Measurements from ENCODE around the gene SBF2. TPM values are rescaled to one million over a fixed set of nuclear protein-coding genes. Genes with fewer than 3 reads are reported as not detected.
A peak's percentile ranks its signal among the peaks of the same experiment; 100 is the strongest.

The SBF2 gene
- total and polyA plus RNA-seq, 9 of the 15 experiments (the other 6 are each of a cell fraction or from before 2014, with no cell fraction given): 0.80 to 9.5 (median 5.0) TPM

DNA sequence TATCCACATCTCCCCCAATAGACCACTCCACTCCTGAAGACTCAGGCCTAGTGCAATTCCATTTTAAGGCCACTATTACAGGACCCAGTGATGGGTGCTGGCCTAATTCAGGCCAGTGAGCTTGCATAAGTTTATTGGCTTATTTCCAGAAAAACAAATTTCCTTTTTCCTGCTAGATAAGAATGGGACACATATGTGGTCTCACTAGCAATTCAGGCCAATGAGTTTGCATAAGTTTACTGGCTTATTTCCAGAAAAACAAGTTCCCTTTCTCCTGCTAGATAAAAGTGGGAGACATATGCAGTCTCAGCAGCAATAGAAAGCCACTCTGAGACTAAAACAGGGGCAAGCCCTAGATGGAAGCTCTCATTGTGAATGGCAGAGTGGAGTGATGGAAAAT, 33.2 kb upstream of the SBF2 start (continued):
- TF ChIP-seq, protein P1, sequence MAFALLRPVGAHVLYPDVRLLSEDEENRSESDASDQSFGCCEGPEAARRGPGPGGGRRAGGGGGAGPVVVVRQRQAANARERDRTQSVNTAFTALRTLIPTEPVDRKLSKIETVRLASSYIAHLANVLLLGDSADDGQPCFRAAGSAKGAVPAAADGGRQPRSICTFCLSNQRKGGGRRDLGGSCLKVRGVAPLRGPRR (CRISPR knock-in tag; IDR thresholded peaks at IDR 0.05): no peak
- TF ChIP-seq DPF2 (IDR thresholded peaks at IDR 0.05): peak; percentile 45; the same call in 1 of the 2 replicates
- no peak for TF ChIP-seq ZNF174 (CRISPR knock-in tag; IDR thresholded peaks at IDR 0.05)
- TF ChIP-seq, protein P2, sequence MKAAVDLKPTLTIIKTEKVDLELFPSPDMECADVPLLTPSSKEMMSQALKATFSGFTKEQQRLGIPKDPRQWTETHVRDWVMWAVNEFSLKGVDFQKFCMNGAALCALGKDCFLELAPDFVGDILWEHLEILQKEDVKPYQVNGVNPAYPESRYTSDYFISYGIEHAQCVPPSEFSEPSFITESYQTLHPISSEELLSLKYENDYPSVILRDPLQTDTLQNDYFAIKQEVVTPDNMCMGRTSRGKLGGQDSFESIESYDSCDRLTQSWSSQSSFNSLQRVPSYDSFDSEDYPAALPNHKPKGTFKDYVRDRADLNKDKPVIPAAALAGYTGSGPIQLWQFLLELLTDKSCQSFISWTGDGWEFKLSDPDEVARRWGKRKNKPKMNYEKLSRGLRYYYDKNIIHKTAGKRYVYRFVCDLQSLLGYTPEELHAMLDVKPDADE (conservative IDR thresholded peaks at IDR 0.05; ENCODE audit: control insufficient read depth, low read depth, low read length): no peak
- no peak for TF ChIP-seq ZNF431 (CRISPR knock-in tag; IDR thresholded peaks at IDR 0.05)
- no peak for TF ChIP-seq SREBF2 (CRISPR knock-in tag; IDR thresholded peaks at IDR 0.05)
- TF ChIP-seq GATA2 (CRISPR knock-in tag; IDR thresholded peaks at IDR 0.05): peak; percentile 12; the same call in 1 of the 2 replicates
- TF ChIP-seq NR1H2 (CRISPR knock-in tag; IDR thresholded peaks at IDR 0.05): no peak
- no peak for TF ChIP-seq RBFOX2 (IDR thresholded peaks at IDR 0.05; ENCODE audit: low read depth, low read length)
- TF ChIP-seq TRIM24 (IDR thresholded peaks at IDR 0.05): peak; percentile 42 to 83; a peak in 2 of 4 replicates
- TF ChIP-seq CEBPG (CRISPR knock-in tag; IDR thresholded peaks at IDR 0.05): no peak
- TF ChIP-seq CEBPG (tag; conservative IDR thresholded peaks at IDR 0.05 in 1 of 2, IDR thresholded peaks at IDR 0.05 in 1 of 2): peak in 1 of 2 experiments; percentile 68; a peak in 1 of 4 replicates
- TF ChIP-seq, protein P3, sequence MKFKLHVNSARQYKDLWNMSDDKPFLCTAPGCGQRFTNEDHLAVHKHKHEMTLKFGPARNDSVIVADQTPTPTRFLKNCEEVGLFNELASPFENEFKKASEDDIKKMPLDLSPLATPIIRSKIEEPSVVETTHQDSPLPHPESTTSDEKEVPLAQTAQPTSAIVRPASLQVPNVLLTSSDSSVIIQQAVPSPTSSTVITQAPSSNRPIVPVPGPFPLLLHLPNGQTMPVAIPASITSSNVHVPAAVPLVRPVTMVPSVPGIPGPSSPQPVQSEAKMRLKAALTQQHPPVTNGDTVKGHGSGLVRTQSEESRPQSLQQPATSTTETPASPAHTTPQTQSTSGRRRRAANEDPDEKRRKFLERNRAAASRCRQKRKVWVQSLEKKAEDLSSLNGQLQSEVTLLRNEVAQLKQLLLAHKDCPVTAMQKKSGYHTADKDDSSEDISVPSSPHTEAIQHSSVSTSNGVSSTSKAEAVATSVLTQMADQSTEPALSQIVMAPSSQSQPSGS (CRISPR knock-in tag; IDR thresholded peaks at IDR 0.05): no peak
- TF ChIP-seq PRPF4 (IDR thresholded peaks at IDR 0.05; ENCODE audit: insufficient read depth, low read depth, low read length, poor library complexity, severe bottlenecking): no peak
- TF ChIP-seq NFIC (IDR thresholded peaks at IDR 0.05): peak; percentile 95
- no peak for TF ChIP-seq RHOXF2B (CRISPR knock-in tag; conservative IDR thresholded peaks at IDR 0.05)
- TF ChIP-seq ERF (CRISPR knock-in tag; IDR thresholded peaks at IDR 0.05): no peak
- TF ChIP-seq NFYB (IDR thresholded peaks at IDR 0.05; ENCODE audit: extremely low read depth, insufficient read length): no peak
- no peak for TF ChIP-seq CHD2 (IDR thresholded peaks at IDR 0.05; ENCODE audit: low read depth, low read length)
- peak in 1 of 2 experiments; percentile 52; a peak in 1 of 4 replicates for TF ChIP-seq TBL1XR1 (IDR thresholded peaks at IDR 0.05; ENCODE audit: low read length in 2 of 2)
- TF ChIP-seq XRCC4 (IDR thresholded peaks at IDR 0.05; ENCODE audit: extremely low read depth, insufficient read depth, insufficient read length): no peak
- peak; percentile 50; the same call in 1 of the 2 replicates for TF ChIP-seq SOX6 (IDR thresholded peaks at IDR 0.05)
- TF ChIP-seq, protein P4, sequence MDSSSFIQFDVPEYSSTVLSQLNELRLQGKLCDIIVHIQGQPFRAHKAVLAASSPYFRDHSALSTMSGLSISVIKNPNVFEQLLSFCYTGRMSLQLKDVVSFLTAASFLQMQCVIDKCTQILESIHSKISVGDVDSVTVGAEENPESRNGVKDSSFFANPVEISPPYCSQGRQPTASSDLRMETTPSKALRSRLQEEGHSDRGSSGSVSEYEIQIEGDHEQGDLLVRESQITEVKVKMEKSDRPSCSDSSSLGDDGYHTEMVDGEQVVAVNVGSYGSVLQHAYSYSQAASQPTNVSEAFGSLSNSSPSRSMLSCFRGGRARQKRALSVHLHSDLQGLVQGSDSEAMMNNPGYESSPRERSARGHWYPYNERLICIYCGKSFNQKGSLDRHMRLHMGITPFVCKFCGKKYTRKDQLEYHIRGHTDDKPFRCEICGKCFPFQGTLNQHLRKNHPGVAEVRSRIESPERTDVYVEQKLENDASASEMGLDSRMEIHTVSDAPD (CRISPR knock-in tag; IDR thresholded peaks at IDR 0.05): no peak
- TF ChIP-seq IFI16 (CRISPR knock-in tag; IDR thresholded peaks at IDR 0.05): no peak
- TF ChIP-seq STAT5B (CRISPR knock-in tag; IDR thresholded peaks at IDR 0.05): no peak
- TF ChIP-seq, protein P5, sequence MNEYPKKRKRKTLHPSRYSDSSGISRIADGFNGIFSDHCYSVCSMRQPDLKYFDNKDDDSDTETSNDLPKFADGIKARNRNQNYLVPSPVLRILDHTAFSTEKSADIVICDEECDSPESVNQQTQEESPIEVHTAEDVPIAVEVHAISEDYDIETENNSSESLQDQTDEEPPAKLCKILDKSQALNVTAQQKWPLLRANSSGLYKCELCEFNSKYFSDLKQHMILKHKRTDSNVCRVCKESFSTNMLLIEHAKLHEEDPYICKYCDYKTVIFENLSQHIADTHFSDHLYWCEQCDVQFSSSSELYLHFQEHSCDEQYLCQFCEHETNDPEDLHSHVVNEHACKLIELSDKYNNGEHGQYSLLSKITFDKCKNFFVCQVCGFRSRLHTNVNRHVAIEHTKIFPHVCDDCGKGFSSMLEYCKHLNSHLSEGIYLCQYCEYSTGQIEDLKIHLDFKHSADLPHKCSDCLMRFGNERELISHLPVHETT (CRISPR knock-in tag; conservative IDR thresholded peaks at IDR 0.05 in 1 of 2, IDR thresholded peaks at IDR 0.05 in 1 of 2): no peak
